LNCaP clone FGC (cell line): ENCODE measurements around the gene CMTM4.
"Not testable (repeated sequence)": the region's sequence is repeated elsewhere in the genome, so short reads cannot be mapped to it uniquely, and the experiment has no call there.

Source experiments
- DNase-seq: peaks from one replicate; pipeline ENCODE4 v3.0.0-alpha.2; 2011; ENCODE audit warnings: low read depth
- H3K4me3 ChIP-seq: 2 replicates; pipeline ENCODE4 v1.5.1; 2011; ENCODE audit warnings: mild to moderate bottlenecking, low read depth, low read length, control low read depth
- TF ChIP-seq, protein P1 (sequence below): IDR thresholded peaks from 2 replicates; pipeline ENCODE4 v1.5.1; 2012; ENCODE audit warnings: mild to moderate bottlenecking; ENCODE audit not compliant: control insufficient read depth, insufficient read depth; ENCODE audit errors: extremely low read depth

CMTM4 gene

DNA sequence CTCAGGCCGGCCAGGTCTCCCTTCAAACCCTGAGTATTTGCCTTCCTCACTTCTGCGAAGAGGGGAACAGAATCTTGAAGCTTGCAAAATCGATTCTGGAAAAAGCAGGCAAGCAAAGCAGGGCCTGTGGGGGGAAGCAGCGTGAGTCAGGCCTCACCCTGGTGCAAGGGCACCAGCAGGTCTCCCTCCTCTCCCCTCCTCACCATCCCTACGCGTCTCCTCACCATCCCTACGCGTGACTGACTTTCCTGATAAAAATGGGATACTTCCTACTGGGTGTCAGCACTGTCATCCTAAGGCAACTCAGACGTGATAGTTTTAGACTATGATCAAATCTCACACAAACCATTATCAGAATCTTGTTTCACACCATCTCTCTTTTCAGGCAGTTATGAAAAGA is 80.0 kb downstream of the CMTM4 start:
- H3K4me3 ChIP-seq = no peak overlapping the region
- DNase-seq = no peak

DNA sequence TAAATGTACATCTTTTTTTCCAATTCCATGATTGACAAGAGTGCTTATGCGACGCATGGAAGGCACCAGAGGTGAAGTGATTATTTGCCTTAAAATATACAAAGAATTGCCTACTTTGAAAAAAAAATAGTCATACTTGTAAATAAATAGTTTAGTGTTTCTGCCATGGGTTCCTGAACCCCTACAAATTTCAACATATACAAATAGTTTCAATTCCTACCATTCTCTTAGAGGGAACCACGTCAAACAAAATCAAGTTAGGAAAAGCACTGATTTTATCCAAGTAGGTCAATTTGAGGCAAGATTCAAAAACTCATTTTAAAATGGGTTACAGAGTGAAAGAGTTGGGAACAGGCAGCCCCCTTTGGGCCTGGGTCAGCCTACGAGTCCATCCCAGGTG is 80.4 kb downstream of the CMTM4 start:
- TF ChIP-seq, protein P1, sequence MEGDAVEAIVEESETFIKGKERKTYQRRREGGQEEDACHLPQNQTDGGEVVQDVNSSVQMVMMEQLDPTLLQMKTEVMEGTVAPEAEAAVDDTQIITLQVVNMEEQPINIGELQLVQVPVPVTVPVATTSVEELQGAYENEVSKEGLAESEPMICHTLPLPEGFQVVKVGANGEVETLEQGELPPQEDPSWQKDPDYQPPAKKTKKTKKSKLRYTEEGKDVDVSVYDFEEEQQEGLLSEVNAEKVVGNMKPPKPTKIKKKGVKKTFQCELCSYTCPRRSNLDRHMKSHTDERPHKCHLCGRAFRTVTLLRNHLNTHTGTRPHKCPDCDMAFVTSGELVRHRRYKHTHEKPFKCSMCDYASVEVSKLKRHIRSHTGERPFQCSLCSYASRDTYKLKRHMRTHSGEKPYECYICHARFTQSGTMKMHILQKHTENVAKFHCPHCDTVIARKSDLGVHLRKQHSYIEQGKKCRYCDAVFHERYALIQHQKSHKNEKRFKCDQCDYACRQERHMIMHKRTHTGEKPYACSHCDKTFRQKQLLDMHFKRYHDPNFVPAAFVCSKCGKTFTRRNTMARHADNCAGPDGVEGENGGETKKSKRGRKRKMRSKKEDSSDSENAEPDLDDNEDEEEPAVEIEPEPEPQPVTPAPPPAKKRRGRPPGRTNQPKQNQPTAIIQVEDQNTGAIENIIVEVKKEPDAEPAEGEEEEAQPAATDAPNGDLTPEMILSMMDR = no peak
- no peak overlapping the region for H3K4me3 ChIP-seq
- no peak for DNase-seq

More for the DNA sequence above, 80.0 kb downstream of the CMTM4 start:
- TF ChIP-seq, protein P1 = no peak

DNA sequence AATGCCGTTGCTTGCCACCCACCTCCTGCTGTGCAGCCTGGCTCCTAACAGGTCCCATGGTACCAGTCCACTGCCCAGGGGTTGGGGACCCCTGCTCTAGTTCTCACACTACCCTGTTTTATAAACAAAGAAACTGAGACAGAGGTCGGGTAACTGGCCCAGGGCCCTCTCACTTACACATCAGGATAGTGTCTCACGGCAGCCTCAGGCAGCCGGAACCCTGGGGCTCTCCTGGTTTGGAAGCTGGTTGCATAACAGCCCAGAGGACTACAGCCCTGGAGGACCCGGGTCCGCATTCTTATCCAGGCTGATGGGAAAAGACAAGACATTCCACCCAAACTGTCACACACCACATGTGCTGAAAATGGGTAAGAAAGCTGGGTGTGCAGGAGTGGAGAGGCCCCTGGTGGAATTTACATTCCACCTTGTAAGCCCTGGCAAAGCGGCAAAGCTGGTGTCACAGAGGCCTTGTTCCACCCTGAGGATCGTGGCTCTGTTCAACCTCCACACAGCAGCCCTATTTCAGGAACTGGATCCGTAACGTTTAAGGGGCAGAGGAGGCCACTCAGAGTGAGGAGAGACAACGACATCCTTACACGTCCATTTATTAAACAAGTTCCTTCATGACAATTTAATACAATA is 82.3 kb downstream of the CMTM4 start:
- no peak for DNase-seq
- TF ChIP-seq, protein P1 = no peak
- H3K4me3 ChIP-seq = no peak overlapping the region

DNA sequence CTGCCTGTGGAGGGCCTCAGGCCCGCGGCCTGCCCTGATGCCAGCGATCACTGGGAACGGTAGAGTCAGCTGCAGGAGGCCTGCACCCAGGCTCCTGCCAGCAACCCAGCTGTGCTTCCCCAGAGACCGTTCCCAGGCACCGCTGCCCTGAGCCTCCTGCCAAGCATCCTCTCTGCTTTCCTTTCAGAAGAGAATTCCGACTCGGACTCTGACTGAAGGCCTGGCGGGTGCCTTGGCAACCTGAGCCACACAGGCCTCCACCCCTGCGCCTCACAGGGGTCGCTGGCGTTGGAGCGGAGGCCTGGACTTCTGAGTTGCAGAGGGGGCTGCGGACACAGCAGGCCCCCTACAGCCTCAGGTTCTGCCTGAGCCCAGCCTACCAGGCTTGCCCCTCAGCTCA is 84.1 kb downstream of the CMTM4 start:
- no peak for DNase-seq
- H3K4me3 ChIP-seq = no peak overlapping the region
- TF ChIP-seq, protein P1 = no peak

DNA sequence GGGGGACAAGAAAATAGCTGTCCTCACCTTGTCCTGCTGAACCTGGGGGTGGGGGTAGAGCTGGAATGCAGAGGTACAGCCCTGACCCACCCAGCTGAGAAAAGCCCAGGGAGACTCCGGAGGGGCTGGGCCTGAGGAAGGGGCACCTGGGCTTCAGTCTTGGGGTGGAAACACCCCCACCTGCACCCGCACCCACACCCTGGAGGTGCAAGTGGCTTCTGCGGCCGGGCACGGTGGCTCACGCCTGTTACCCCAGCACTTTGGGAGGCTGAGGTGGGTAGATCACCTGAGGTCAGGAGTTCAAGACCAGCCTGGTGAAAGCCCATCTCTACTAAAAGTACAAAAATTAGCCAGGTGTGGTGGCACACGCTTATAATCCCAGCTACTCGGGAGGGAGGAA is 84.6 kb downstream of the CMTM4 start:
- H3K4me3 ChIP-seq, DNase-seq: not testable (repeated sequence)

DNA sequence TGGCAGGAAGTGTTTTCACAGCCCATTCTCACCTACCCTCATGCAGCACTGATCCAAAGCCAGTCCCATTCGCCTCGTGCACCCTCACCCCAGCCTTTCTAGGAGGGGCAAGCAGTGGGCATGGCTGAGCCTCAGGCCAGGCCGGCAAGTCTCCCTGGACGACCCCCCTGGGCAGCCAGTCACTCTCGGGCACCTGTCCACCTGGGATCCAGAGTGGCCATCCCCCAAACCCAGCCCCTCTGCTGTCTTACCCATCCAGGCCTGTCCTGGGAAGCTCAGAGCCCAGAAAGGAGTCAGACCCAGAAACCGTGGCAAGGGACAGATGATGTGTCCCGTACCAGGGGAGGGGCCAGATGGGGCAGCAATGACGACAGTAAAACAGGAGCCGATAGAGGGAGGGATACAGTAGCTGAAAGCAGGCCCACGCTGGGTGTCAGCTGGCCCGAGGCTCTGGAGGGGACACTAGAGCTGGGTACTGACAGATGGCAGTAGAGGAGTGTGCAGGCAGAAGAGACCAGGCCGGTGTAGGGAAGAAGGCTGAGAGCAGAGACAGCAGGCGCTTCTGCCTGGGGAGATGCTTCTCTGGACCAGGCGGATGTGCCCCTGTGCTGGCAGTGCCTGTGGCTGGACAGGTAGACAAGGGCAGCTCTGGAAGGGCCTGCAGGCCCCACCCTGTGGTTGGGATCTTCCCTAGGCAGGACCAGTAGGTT is 86.3 kb downstream of the CMTM4 start:
- TF ChIP-seq, protein P1 = no peak
- no peak for DNase-seq

DNA sequence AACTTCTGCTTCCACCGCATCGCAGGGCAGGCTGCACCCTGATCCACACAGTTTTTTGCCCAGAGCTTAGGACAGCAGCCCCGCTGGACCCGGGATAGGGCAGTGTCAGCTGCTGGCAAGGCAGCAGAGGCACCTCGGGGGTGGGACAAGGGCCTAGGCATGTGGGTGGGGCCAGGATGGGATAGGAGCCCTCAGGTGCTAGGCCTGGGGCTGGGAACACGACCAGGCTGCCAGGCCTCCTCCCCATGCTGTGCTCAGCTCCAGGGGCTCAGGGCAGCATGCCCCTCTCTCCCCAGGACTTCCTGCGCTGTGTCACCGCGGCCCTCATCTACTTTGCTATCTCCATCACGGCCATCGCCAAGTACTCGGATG is 87.4 kb downstream of the CMTM4 start:
- no peak for DNase-seq
- H3K4me3 ChIP-seq = no peak overlapping the region
- TF ChIP-seq, protein P1 = no peak

More for the DNA sequence above, 86.3 kb downstream of the CMTM4 start:
- H3K4me3 ChIP-seq = no peak overlapping the region
